ENCODE measurements around the gene BRCA1. TPM values are rescaled to one million over a fixed set of nuclear protein-coding genes. Genes with fewer than 3 reads are reported as not detected.
"Not testable (repeated sequence)": the region's sequence is repeated elsewhere in the genome, so short reads cannot be mapped to it uniquely, and the experiment has no call there.

BRCA1 gene
- 10 to 100 TPM in 4 of 10 donors, 1 to 10 TPM in 6; 7.3 to 13.5 (median 9.0) TPM for polyA plus RNA-seq (ENCODE audit: insufficient read length in 10 of 10)
- long read RNA-seq, donor 1: 0 reads
- long read RNA-seq, donor 2: 0 reads
- long read RNA-seq, donor 3: 0 reads
- long read RNA-seq, donor 4: 0 reads
- long read RNA-seq, donor 5, full-length matches to known transcripts: 1 of 1 reads
- long read RNA-seq, donor 5, partial matches to known transcripts: 0 of 1 reads
- long read RNA-seq, donor 5, other reads (novel, unspliced or antisense): 0 of 1 reads
- long read RNA-seq, donor 6: 0 reads
- long read RNA-seq, donor 7, partial matches to known transcripts: 5 of 5 reads
- long read RNA-seq, donor 7, other reads (novel, unspliced or antisense): 0 of 5 reads
- long read RNA-seq, donor 8: 0 reads
- long read RNA-seq, donor 9: 0 reads

- DNase-seq: peak; percentile 96 to 98 (median 98)
Measured at GRCh38 chr17:43125133-43125966, at the start of gene BRCA1. TSS of gene BRCA1 (minus strand) at chr17:43125364. CDS start at chr17:43124096, 1,268 bp downstream.

- DNase-seq: peak; percentile 71 to 89 (median 86)
Measured at GRCh38 chr17:43171586-43172487, 46.7 kb upstream of the BRCA1 start.

- peak; percentile 99 for DNase-seq
Measured at GRCh38 chr17:43170766-43171585, 45.8 kb upstream of the BRCA1 start, which contains the start of gene NBR1. TSS of gene NBR1 (plus strand) at chr17:43171214. CDS start at chr17:43175800, 4,586 bp downstream.

- peak; percentile 91 to 96 (median 95) for DNase-seq
Measured at GRCh38 chr17:43170140-43170765, 45.1 kb upstream of the BRCA1 start.

GRCh38 chr17:43169561-43170139, 44.5 kb upstream of the BRCA1 start:
- DNase-seq: no peak

- DNase-seq: not testable (repeated sequence)
Measured at GRCh38 chr17:43165971-43166370, 40.8 kb upstream of the BRCA1 start.

- not testable (repeated sequence) for DNase-seq
Measured at GRCh38 chr17:43159957-43160356, 34.8 kb upstream of the BRCA1 start.

GRCh38 chr17:43159232-43159631, 34.1 kb upstream of the BRCA1 start:
- not testable (repeated sequence) for DNase-seq

- DNase-seq: no peak
Measured at GRCh38 chr17:43155666-43156065, 30.5 kb upstream of the BRCA1 start.

GRCh38 chr17:43153197-43153835, 28.2 kb upstream of the BRCA1 start:
- DNase-seq: not testable (repeated sequence)

GRCh38 chr17:43151880-43152456, 26.8 kb upstream of the BRCA1 start:
- no peak for DNase-seq

- no peak for DNase-seq
Measured at GRCh38 chr17:43146649-43147048, 21.5 kb upstream of the BRCA1 start.

GRCh38 chr17:43143201-43143600, 18.0 kb upstream of the BRCA1 start:
- DNase-seq: no peak

- DNase-seq: no peak
Measured at GRCh38 chr17:43142153-43142552, 17.0 kb upstream of the BRCA1 start.

GRCh38 chr17:43140396-43141332, 15.5 kb upstream of the BRCA1 start:
- no peak for DNase-seq

- not testable (repeated sequence) for DNase-seq
Measured at GRCh38 chr17:43138531-43138930, 13.4 kb upstream of the BRCA1 start.

GRCh38 chr17:43136574-43136973, 11.4 kb upstream of the BRCA1 start:
- DNase-seq: not testable (repeated sequence)

- no peak for DNase-seq
Measured at GRCh38 chr17:43135454-43135819, 10.3 kb upstream of the BRCA1 start.

All from muscle of back (tissue), 13 donors.